ENCODE measurements around the gene SIX2.

SIX2 gene

GRCh38 chr2:44960871-44961270 is 48.4 kb downstream of the SIX2 start:
- H3K4me1 ChIP-seq (ENCODE audit: control insufficient read depth in 1 of 2, insufficient read depth in 1 of 2, low read depth in 1 of 2, low read length in 1 of 2), result no peaks in the 10 kb centered on the region
- H3K36me3 ChIP-seq, result no peaks in the 10 kb centered on the region
- H3K9me3 ChIP-seq, result no peaks in the 10 kb centered on the region
- no peak overlapping the region for H3K27ac ChIP-seq
- no peak for TF ChIP-seq CTCF (IDR thresholded peaks at IDR 0.05)
- peaks cover 98% of the 10 kb centered on the region for H3K27me3 ChIP-seq
- no peak overlapping the region for H3K4me3 ChIP-seq (ENCODE audit: low read depth in 1 of 2, low read length in 1 of 2)

- no peak overlapping the region for H3K27ac ChIP-seq
- H3K27me3 ChIP-seq, result peaks cover 98% of the 10 kb centered on the region
- no peak overlapping the region for H3K4me3 ChIP-seq (ENCODE audit: low read depth in 1 of 2, low read length in 1 of 2)
- no peak for TF ChIP-seq CTCF (IDR thresholded peaks at IDR 0.05)
- H3K4me1 ChIP-seq (ENCODE audit: control insufficient read depth in 1 of 2, insufficient read depth in 1 of 2, low read depth in 1 of 2, low read length in 1 of 2), result peaks cover 0 to 9% of the 10 kb centered on the region in 2 experiments
- no peaks in the 10 kb centered on the region for H3K36me3 ChIP-seq
- H3K9me3 ChIP-seq, result no peaks in the 10 kb centered on the region
These were observed 49.4 kb downstream of the SIX2 start for GRCh38 chr2:44959855-44960254.

GRCh38 chr2:44957656-44958327 is 51.5 kb downstream of the SIX2 start:
- H3K9me3 ChIP-seq, result no peaks in the 10 kb centered on the region
- no peak overlapping the region for H3K4me3 ChIP-seq (ENCODE audit: low read depth in 1 of 2, low read length in 1 of 2)
- peaks cover 0 to 12% of the 10 kb centered on the region in 2 experiments for H3K4me1 ChIP-seq (ENCODE audit: control insufficient read depth in 1 of 2, insufficient read depth in 1 of 2, low read depth in 1 of 2, low read length in 1 of 2)
- H3K27me3 ChIP-seq, result peaks cover 100% of the 10 kb centered on the region
- TF ChIP-seq CTCF (IDR thresholded peaks at IDR 0.05), result no peak
- H3K27ac ChIP-seq, result no peak overlapping the region
- H3K36me3 ChIP-seq, result no peaks in the 10 kb centered on the region

GRCh38 chr2:44956843-44957242 is 52.4 kb downstream of the SIX2 start:
- H3K27me3 ChIP-seq, result peaks cover 100% of the 10 kb centered on the region

GRCh38 chr2:44955593-44956392 is 53.5 kb downstream of the SIX2 start:
- no peak overlapping the region for H3K27ac ChIP-seq
- H3K27me3 ChIP-seq, result peaks cover 100% of the 10 kb centered on the region
- no peaks in the 10 kb centered on the region for H3K36me3 ChIP-seq
- peaks cover 7 to 24% of the 10 kb centered on the region in 2 experiments for H3K4me1 ChIP-seq (ENCODE audit: control insufficient read depth in 1 of 2, insufficient read depth in 1 of 2, low read depth in 1 of 2, low read length in 1 of 2)
- H3K4me3 ChIP-seq (ENCODE audit: low read depth in 1 of 2, low read length in 1 of 2), result no peak overlapping the region
- no peaks in the 10 kb centered on the region for H3K9me3 ChIP-seq
- TF ChIP-seq CTCF (IDR thresholded peaks at IDR 0.05), result peak; percentile 48

More at GRCh38 chr2:44956843-44957242, 52.4 kb downstream of the SIX2 start:
- Histone ChIP-seq H3K9me3 (no peaks in the 10 kb centered on the region), H3K27ac (no peak overlapping the region), H3K4me3 (ENCODE audit: low read depth in 1 of 2, low read length in 1 of 2) (no peak overlapping the region), H3K36me3 (no peaks in the 10 kb centered on the region), H3K4me1 (ENCODE audit: control insufficient read depth in 1 of 2, insufficient read depth in 1 of 2, low read depth in 1 of 2, low read length in 1 of 2) (peaks cover 7 to 21% of the 10 kb centered on the region in 2 experiments)
- TF ChIP-seq CTCF (IDR thresholded peaks at IDR 0.05), result no peak
